Peyer's patch (tissue), 4 donors: ENCODE results near the gene MUTYH. TPM values are rescaled to one million over a fixed set of nuclear protein-coding genes. Genes with fewer than 3 reads are reported as not detected.

ENCODE experiments used
- DNase-seq, 3 donors: peaks; one replicate each; pipeline ENCODE4 v3.0.0-alpha.2; 2017 to 2019
- H3K27ac ChIP-seq, 4 donors: fragments of 200-600 bp; sonication (generic); one replicate each; pipeline ENCODE4 v1.5.1; 2016 to 2019
- H3K27me3 ChIP-seq, 2 donors: fragments of 200-600 bp; sonication (generic); one replicate each; pipeline ENCODE4 v1.5.1; 2019
- H3K36me3 ChIP-seq, 3 donors: fragments of 200-600 bp; sonication (generic); one replicate each; pipeline ENCODE4 v1.5.1; 2016 to 2019
- H3K4me1 ChIP-seq, 4 donors: fragments of 200-600 bp; sonication (generic); one replicate each; pipeline ENCODE4 v1.5.1; 2016 to 2019
- H3K4me3 ChIP-seq, 4 donors: fragments of 200-600 bp; sonication (generic); 1 replicate in 3 of 4; 2 replicates in 1 of 4; pipeline ENCODE4 v1.5.1; 2016 to 2019; ENCODE audit warnings: mild to moderate bottlenecking in 1 of 4
- H3K9me3 ChIP-seq, 4 donors: fragments of 200-600 bp; sonication (generic); one replicate each; pipeline ENCODE4 v1.5.1; 2016 to 2019; ENCODE audit warnings: mild to moderate bottlenecking in 1 of 4
- POLR2A ChIP-seq, 2 donors: fragments of 450-650 bp; IDR thresholded peaks; one replicate each; pipeline ENCODE4 v1.5.1; 2017; ENCODE audit warnings: antibody characterized with exemption in 2 of 2, mild to moderate bottlenecking in 2 of 2, moderate library complexity in 2 of 2
- total RNA-seq, 4 donors: library from RNA; depleted of rRNA; stranded (reverse); fragments of >200 nt; gene quantifications; one replicate each; pipeline ENCODE4 v1.1.0, GENCODE V29; 2016
- TF ChIP-seq, protein P1 (sequence below), 6 experiments: fragments of 450-650 bp in 4 of 6; fragments of 200-600 bp in 2 of 6; sonication (generic) in 1 of 6; IDR thresholded peaks; one replicate each; pipeline ENCODE4 v1.5.1; 2017 to 2019; ENCODE audit warnings: antibody characterized with exemption in 6 of 6, mild to moderate bottlenecking in 3 of 6, moderate library complexity in 1 of 6

The MUTYH gene
- total RNA-seq, 4 donors from 2014 or later = 28.1 to 73.1 (median 50.7) TPM

DNA sequence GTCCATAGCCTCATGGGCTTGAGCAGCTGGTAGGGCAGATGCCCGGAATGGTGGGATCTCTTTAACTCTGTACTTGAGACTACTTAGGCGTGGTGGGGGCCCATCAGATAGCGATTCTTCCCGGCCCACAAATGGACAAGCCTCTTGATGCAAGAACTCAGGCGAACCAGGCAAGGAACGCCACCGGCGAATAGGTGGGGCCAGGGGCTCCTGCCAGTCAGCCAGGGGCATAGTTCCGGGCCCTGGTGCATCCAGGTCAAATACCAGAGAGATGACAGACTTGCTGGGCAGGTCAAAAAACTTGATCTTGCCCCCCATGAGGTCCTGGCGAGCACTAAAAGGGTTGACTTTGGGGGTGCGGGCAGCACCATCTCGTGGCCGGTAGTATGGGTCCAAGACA is 4.8 kb upstream of the MUTYH start:
- Histone ChIP-seq H3K27me3 (no peaks in the 10 kb centered on the region), H3K4me1 (peaks cover 0 to 34% (median 10%) of the 10 kb centered on the region in 4 donors), H3K9me3 (no peaks in the 10 kb centered on the region), H3K27ac (no peak overlapping the region), H3K36me3 (peaks cover 0 to 46% (median 0%) of the 10 kb centered on the region in 3 donors), H3K4me3 (no peak overlapping the region)
- no peak for TF ChIP-seq POLR2A (IDR thresholded peaks at IDR 0.05)
- peak in 1 of 3 donors; percentile 43 for DNase-seq

DNA sequence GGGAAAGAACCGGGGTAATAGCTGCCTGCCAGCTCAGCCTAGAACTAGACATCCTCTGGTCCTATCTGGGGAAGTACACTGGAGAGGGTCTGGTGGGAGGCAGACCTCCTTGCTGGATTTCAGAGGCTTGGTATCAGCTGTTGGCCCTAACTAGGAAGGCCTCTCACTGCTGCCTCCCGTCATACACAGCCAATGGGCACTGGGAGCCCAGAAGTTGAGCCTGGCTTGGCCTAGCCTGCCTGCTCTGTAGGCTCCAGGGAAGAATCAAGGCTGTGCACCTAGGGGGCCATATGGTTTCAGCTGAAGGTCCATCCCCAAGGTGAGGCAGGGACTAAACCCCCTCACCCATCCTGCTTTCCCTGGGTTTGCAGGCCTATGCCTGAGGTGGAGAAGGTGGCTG is 4.3 kb upstream of the MUTYH start:
- Histone ChIP-seq H3K36me3 (peaks cover 0 to 46% (median 0%) of the 10 kb centered on the region in 3 donors), H3K27me3 (no peaks in the 10 kb centered on the region), H3K4me1 (peaks cover 0 to 34% (median 10%) of the 10 kb centered on the region in 4 donors), H3K9me3 (no peaks in the 10 kb centered on the region), H3K27ac (no peak overlapping the region), H3K4me3 (no peak overlapping the region)
- no peak for TF ChIP-seq POLR2A (IDR thresholded peaks at IDR 0.05)
- TF ChIP-seq, protein P1, sequence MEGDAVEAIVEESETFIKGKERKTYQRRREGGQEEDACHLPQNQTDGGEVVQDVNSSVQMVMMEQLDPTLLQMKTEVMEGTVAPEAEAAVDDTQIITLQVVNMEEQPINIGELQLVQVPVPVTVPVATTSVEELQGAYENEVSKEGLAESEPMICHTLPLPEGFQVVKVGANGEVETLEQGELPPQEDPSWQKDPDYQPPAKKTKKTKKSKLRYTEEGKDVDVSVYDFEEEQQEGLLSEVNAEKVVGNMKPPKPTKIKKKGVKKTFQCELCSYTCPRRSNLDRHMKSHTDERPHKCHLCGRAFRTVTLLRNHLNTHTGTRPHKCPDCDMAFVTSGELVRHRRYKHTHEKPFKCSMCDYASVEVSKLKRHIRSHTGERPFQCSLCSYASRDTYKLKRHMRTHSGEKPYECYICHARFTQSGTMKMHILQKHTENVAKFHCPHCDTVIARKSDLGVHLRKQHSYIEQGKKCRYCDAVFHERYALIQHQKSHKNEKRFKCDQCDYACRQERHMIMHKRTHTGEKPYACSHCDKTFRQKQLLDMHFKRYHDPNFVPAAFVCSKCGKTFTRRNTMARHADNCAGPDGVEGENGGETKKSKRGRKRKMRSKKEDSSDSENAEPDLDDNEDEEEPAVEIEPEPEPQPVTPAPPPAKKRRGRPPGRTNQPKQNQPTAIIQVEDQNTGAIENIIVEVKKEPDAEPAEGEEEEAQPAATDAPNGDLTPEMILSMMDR (IDR thresholded peaks at IDR 0.05) = no peak
- no peak for DNase-seq

DNA sequence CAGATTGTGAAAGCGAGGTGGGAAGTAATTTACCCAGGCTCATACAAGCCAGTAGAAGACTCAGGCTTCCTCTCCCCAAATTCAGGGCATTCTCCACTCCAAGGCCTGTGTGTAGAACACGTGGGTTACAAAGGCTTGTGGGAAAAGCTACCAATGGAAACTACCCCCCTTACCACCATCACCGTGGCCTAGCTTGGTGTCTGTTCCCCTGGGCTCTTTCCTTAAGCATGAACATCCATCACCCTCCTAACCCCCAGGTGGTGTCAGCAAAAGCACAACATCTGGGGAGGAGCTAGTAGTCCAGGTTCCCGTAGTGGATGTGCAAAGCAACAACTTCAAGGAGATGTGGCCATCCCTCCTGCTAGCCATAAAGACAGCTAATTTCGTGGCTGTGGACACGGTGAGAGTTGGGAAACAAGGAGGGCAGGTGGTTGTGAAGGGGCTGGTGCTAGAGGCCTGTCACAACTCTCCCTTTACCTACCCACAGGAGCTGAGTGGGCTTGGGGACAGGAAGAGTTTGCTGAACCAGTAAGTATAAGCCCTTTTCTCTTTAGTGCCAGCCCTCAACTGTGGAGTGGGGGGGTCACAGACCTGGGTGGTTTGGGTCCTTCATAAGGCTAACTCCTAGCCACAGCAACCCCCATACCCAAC is 701 bp upstream of the MUTYH start:
- peaks cover 0 to 38% (median 10%) of the 10 kb centered on the region in 4 donors for H3K4me1 ChIP-seq
- H3K9me3 ChIP-seq = no peaks in the 10 kb centered on the region
- TF ChIP-seq POLR2A (IDR thresholded peaks at IDR 0.05) = no peak
- TF ChIP-seq, protein P1 (IDR thresholded peaks at IDR 0.05) = no peak
- no peak for DNase-seq
- H3K4me3 ChIP-seq = peak overlapping the region; percentile 66 to 74 (median 71)
- peak overlapping the region; percentile 95 to 98 (median 96) for H3K27ac ChIP-seq
- peaks cover 0 to 43% (median 0%) of the 10 kb centered on the region in 3 donors for H3K36me3 ChIP-seq
- no peaks in the 10 kb centered on the region for H3K27me3 ChIP-seq

DNA sequence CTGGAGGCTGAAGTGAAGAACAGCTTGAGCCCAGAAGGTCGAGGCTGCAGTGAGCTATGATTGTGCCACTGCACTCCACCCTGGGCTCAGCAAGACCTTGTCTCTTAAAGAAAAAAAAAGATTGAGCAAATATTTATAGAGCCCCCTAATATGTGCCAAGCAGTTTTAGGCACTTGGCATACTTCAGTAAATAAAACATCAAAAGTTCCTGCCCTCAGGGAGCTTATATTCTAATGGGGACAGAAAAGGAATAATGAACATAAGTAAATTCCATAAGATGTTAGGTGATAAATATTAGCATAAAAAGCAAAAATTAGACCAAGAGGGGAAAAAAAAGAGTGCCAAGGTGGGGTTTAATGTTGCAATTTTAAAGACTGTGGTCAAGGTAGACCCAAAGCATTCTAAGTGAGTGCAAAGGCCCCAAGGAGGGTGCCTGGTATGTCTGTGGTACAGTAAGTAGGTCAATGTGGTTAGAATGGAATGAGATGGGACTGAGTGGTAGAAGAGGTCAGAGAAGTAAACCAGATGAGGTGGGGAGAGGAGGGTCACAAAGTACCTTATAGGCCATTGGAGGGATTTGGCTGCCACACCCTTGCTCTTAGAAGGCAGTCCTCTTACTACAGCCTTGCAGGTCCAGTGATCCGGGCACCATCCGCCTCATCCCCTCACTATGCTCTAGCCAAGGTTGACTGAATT is 2.5 kb downstream of the MUTYH start:
- no peak overlapping the region for H3K27ac ChIP-seq
- H3K27me3 ChIP-seq = no peaks in the 10 kb centered on the region
- H3K9me3 ChIP-seq = no peaks in the 10 kb centered on the region
- H3K4me3 ChIP-seq = no peak overlapping the region
- peaks cover 0 to 22% (median 0%) of the 10 kb centered on the region in 3 donors for H3K36me3 ChIP-seq
- no peak for TF ChIP-seq POLR2A (IDR thresholded peaks at IDR 0.05)
- TF ChIP-seq, protein P1 (IDR thresholded peaks at IDR 0.05) = no peak
- peaks cover 5 to 52% (median 10%) of the 10 kb centered on the region in 4 donors for H3K4me1 ChIP-seq
- no peak for DNase-seq

DNA sequence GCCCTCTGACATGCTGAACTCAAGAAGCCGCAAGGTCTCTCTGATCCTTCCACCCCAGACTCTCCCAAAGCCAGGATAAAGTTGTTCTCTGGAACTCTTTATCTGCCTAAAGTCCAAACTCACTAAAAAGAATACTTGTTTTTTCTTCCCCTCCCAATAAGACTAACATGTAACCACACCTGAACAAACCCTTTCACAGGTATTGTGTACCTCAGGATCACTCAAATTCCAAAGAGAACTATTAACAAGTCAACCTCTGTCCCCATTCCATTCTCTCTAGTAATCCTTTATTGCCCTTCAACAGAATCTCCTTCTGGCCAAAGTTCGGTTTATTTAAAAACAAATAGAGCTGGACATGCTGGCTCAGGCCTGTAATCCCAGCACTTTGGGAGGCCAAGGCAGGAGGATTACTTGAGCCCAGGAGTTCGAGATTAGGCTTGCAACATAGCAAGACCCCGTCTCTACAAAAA is 4.3 kb downstream of the MUTYH start:
- TF ChIP-seq POLR2A (IDR thresholded peaks at IDR 0.05) = no peak
- TF ChIP-seq, protein P1 (IDR thresholded peaks at IDR 0.05) = no peak
- Histone ChIP-seq H3K27me3 (no peaks in the 10 kb centered on the region), H3K9me3 (no peaks in the 10 kb centered on the region), H3K4me1 (peaks cover 1 to 37% (median 5%) of the 10 kb centered on the region in 4 donors), H3K4me3 (no peak overlapping the region), H3K36me3 (peaks cover 0 to 28% (median 0%) of the 10 kb centered on the region in 3 donors), H3K27ac (peak overlapping the region in 3 of 4 donors; percentile 2 to 76 (median 49))
- no peak for DNase-seq
